HepG2 (cell line): ENCODE results near the gene NOTUM. TPM values are rescaled to one million over a fixed set of nuclear protein-coding genes. Genes with fewer than 3 reads are reported as not detected.

Source experiments
- ARID2 ChIP-seq: sonication (generic); formaldehyde crosslinking; IDR thresholded peaks from 2 replicates; pipeline ENCODE4 v1.8.1; 2022; ENCODE audit warnings: mild to moderate bottlenecking, missing genetic modification reagents, borderline replicate concordance
- ATM ChIP-seq: fragments of 450-650 bp; IDR thresholded peaks from 2 replicates; pipeline ENCODE4 v1.7.1; 2017; ENCODE audit warnings: mild to moderate bottlenecking, borderline replicate concordance
- BATF2 ChIP-seq: sonication (generic); formaldehyde crosslinking; IDR thresholded peaks from 2 replicates; pipeline ENCODE4 v1.8.0; 2022; ENCODE audit warnings: mild to moderate bottlenecking, missing genetic modification reagents, moderate library complexity
- BCLAF1 ChIP-seq: fragments of 450-650 bp; IDR thresholded peaks from 2 replicates; pipeline ENCODE4 v1.6.1; 2017; ENCODE audit warnings: mild to moderate bottlenecking
- BRD4 ChIP-seq: sonication (generic); formaldehyde crosslinking; IDR thresholded peaks from 2 replicates; pipeline ENCODE4 v1.4.0; 2020; ENCODE audit warnings: missing genetic modification reagents
- GPN1 ChIP-seq: sonication (generic); formaldehyde crosslinking; IDR thresholded peaks from 2 replicates; pipeline ENCODE4 v1.5.1; 2020; ENCODE audit warnings: missing genetic modification reagents, borderline replicate concordance
- HNRNPUL1 ChIP-seq: fragments of 200-400 bp; formaldehyde crosslinking; IDR thresholded peaks from 2 replicates; pipeline ENCODE4 v1.6.1; 2017; ENCODE audit warnings: low read depth, mild to moderate bottlenecking, low read length, moderate library complexity
- KDM5B ChIP-seq: sonication (generic); formaldehyde crosslinking; IDR thresholded peaks from 2 replicates; pipeline ENCODE4 v1.4.0; 2020; ENCODE audit warnings: missing genetic modification reagents, mild to moderate bottlenecking, borderline replicate concordance
- MAFF ChIP-seq: IDR thresholded peaks from 2 replicates; pipeline ENCODE4 v1.6.1; 2011; ENCODE audit warnings: low read depth, low read length, improper control_type of control experiment
- MAZ ChIP-seq, 2 experiments: sonication (generic) in 1 of 2; formaldehyde crosslinking in 1 of 2; IDR thresholded peaks; 2 replicates each; pipeline versions ENCODE4 v1.5.0 to v1.6.1; 2012 to 2020; ENCODE audit warnings: low read depth in 2 of 2, mild to moderate bottlenecking in 2 of 2, borderline replicate concordance in 1 of 2, improper control_type of control experiment in 1 of 2, low read length in 1 of 2, missing genetic modification reagents in 1 of 2, moderate library complexity in 1 of 2
- MXI1 ChIP-seq: IDR thresholded peaks from 3 replicates; pipeline ENCODE4 v1.6.1; 2012; ENCODE audit warnings: low read depth, low read length, inconsistent platforms, borderline replicate concordance
- NR1H2 ChIP-seq: sonication (generic); formaldehyde crosslinking; IDR thresholded peaks from 2 replicates; pipeline ENCODE4 v1.8.1; 2022; ENCODE audit warnings: low read depth, missing genetic modification reagents, borderline replicate concordance
- SAP130 ChIP-seq: IDR thresholded peaks from 2 replicates; pipeline ENCODE4 v1.6.1; 2016; ENCODE audit warnings: low read depth
- TARDBP ChIP-seq: sonication (generic); formaldehyde crosslinking; IDR thresholded peaks from 2 replicates; pipeline ENCODE4 v1.8.0; 2022; ENCODE audit warnings: mild to moderate bottlenecking, missing genetic modification reagents
- U2AF1 ChIP-seq: fragments of 200-400 bp; formaldehyde crosslinking; optimal IDR thresholded peaks from 2 replicates; pipeline ENCODE3; 2017; ENCODE audit warnings: mild to moderate bottlenecking, low read depth, low read length
- ZBED4 ChIP-seq: sonication (generic); formaldehyde crosslinking; IDR thresholded peaks from 2 replicates; pipeline ENCODE4 v1.4.0; 2020; ENCODE audit warnings: missing genetic modification reagents, borderline replicate concordance
- ZNF580 ChIP-seq: IDR thresholded peaks from 2 replicates; pipeline ENCODE4 v1.6.1; 2016; ENCODE audit warnings: low read depth, borderline replicate concordance
- ZNF691 ChIP-seq: sonication (generic); formaldehyde crosslinking; IDR thresholded peaks from 2 replicates; pipeline ENCODE4 v1.4.0; 2020; ENCODE audit warnings: missing genetic modification reagents, low read depth, mild to moderate bottlenecking, borderline replicate concordance
- polyA plus RNA-seq, 8 experiments: library from polyadenylated mRNA; depleted of rRNA in 3 of 8; stranded (reverse) in 7 of 8; unstranded in 1 of 8; fragments of >200 nt; fragmentation: Illumina TruSeq in 4 of 8; extraction: Trizol in 4 of 8; gene quantifications; 2 replicates each; pipeline versions ENCODE4 v1.2.1 to v1.2.3, GENCODE V29; 2011 to 2016; ENCODE audit warnings: low read depth in 4 of 8, missing spikeins in 1 of 8, mixed read lengths in 1 of 8; ENCODE audit not compliant: insufficient read depth in 1 of 8
- total RNA-seq, 5 experiments: library from RNA; depleted of rRNA; stranded (reverse); fragments of >200 nt; fragmentation: Illumina TruSeq; extraction: Trizol; gene quantifications; 2 replicates each; pipeline ENCODE4 v1.2.3, GENCODE V29; 2016; ENCODE audit warnings: low read depth in 1 of 5

The NOTUM gene
- total and polyA plus RNA-seq, 2 of the 13 experiments (the other 11 are each of a cell fraction or from before 2014, with no cell fraction given) = 150 to 160 TPM

- TF ChIP-seq TARDBP (CRISPR knock-in tag) (0 out of 2 replicates have a peak, but pooled peaks have one; percentile 30), ATM (no peak), ARID2 (peak; percentile 90), ZBED4 (peak; percentile 62; the same call in 1 of the 2 replicates), MAZ (IDR thresholded peaks at IDR 0.05; ENCODE audit: borderline replicate concordance, low read depth, low read length) (no peak), MAZ (CRISPR knock-in tag; IDR thresholded peaks at IDR 0.05; ENCODE audit: low read depth) (peak; percentile 94), ZNF691 (no peak), BRD4 (CRISPR knock-in tag) (0 out of 2 replicates have a peak, but pooled peaks have one; percentile 14), NR1H2 (CRISPR knock-in tag) (no peak), MXI1 (peak; percentile 84; the same call in 1 of the 3 replicates), U2AF1 (no peak), MAFF (no peak), BCLAF1 (no peak), SAP130 (CRISPR knock-in tag) (peak; percentile 66), GPN1 (CRISPR knock-in tag) (no peak), KDM5B (CRISPR knock-in tag) (no peak), ZNF580 (CRISPR knock-in tag) (no peak; the same call in 1 of the 2 replicates), HNRNPUL1 (no peak), BATF2 (CRISPR knock-in tag) (peak; percentile 48; the same call in 1 of the 2 replicates)
Measured at GRCh38 chr17:81959362-81960129, 1.4 kb downstream of the NOTUM start (continued).
